Progenitor cell of endocrine pancreas (in vitro differentiated cells): ENCODE measurements around the gene CYP27A1. TPM values are rescaled to one million over a fixed set of nuclear protein-coding genes. Genes with fewer than 3 reads are reported as not detected.
"Not testable (repeated sequence)": the region's sequence is repeated elsewhere in the genome, so short reads cannot be mapped to it uniquely, and the experiment has no call there.

Experiments used
- DNase-seq: peaks from one replicate; pipeline ENCODE4 v3.0.0; 2021; ENCODE audit warnings: low spot score; ENCODE audit not compliant: unreplicated experiment
- H3K27ac Mint-ChIP-seq: 2 replicates; pipeline ENCODE4 v1.8.0; 2021; ENCODE audit warnings: mild to moderate bottlenecking, moderate library complexity, mixed read lengths
- H3K27me3 Mint-ChIP-seq: 2 replicates; pipeline ENCODE4 v1.8.0; 2021; ENCODE audit warnings: mixed read lengths
- H3K36me3 Mint-ChIP-seq: 2 replicates; pipeline ENCODE4 v1.8.0; 2022; ENCODE audit warnings: mixed read lengths; ENCODE audit not compliant: insufficient read depth
- H3K4me1 Mint-ChIP-seq: 2 replicates; pipeline ENCODE4 v1.8.0; 2021; ENCODE audit warnings: low read depth, mixed read lengths
- H3K4me3 Mint-ChIP-seq: 2 replicates; pipeline ENCODE4 v1.8.0; 2021; ENCODE audit warnings: low read depth, mild to moderate bottlenecking, moderate library complexity, mixed read lengths
- H3K9me3 Mint-ChIP-seq: 2 replicates; pipeline ENCODE4 v1.8.0; 2021; ENCODE audit warnings: low read depth, mixed read lengths
- total RNA-seq: library from RNA; stranded (reverse); gene quantifications from 2 replicates; pipeline ENCODE4 v1.2.1, GENCODE V29; 2021
- TF ChIP-seq, protein P1 (sequence below): fragments of 200-600 bp; sonication (generic); IDR thresholded peaks from one replicate; pipeline ENCODE4 v1.5.0; 2021; ENCODE audit warnings: antibody characterized with exemption, mild to moderate bottlenecking; ENCODE audit not compliant: unreplicated experiment

Gene CYP27A1
- total RNA-seq, 1 donor from 2014 or later = 16.4 TPM

GRCh38 chr2:218837495-218837894, 55.5 kb downstream of the CYP27A1 start:
- H3K36me3 Mint-ChIP-seq = no peaks in the 10 kb centered on the region
- H3K4me3 Mint-ChIP-seq = no peak overlapping the region
- H3K27me3 Mint-ChIP-seq = peaks cover 33% of the 10 kb centered on the region
- H3K4me1 Mint-ChIP-seq = no peaks in the 10 kb centered on the region
- H3K9me3 Mint-ChIP-seq = peaks cover 8% of the 10 kb centered on the region
- no peak overlapping the region for H3K27ac Mint-ChIP-seq
- no peak for DNase-seq
- TF ChIP-seq, protein P1, sequence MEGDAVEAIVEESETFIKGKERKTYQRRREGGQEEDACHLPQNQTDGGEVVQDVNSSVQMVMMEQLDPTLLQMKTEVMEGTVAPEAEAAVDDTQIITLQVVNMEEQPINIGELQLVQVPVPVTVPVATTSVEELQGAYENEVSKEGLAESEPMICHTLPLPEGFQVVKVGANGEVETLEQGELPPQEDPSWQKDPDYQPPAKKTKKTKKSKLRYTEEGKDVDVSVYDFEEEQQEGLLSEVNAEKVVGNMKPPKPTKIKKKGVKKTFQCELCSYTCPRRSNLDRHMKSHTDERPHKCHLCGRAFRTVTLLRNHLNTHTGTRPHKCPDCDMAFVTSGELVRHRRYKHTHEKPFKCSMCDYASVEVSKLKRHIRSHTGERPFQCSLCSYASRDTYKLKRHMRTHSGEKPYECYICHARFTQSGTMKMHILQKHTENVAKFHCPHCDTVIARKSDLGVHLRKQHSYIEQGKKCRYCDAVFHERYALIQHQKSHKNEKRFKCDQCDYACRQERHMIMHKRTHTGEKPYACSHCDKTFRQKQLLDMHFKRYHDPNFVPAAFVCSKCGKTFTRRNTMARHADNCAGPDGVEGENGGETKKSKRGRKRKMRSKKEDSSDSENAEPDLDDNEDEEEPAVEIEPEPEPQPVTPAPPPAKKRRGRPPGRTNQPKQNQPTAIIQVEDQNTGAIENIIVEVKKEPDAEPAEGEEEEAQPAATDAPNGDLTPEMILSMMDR = no peak

GRCh38 chr2:218839430-218839829, 57.5 kb downstream of the CYP27A1 start:
- Mint-ChIP-seq H3K27ac (no peak overlapping the region), H3K4me3 (no peak overlapping the region), H3K36me3 (no peaks in the 10 kb centered on the region), H3K9me3 (peaks cover 11% of the 10 kb centered on the region), H3K4me1 (no peaks in the 10 kb centered on the region), H3K27me3 (peaks cover 21% of the 10 kb centered on the region)
- DNase-seq = no peak
- TF ChIP-seq, protein P1 = no peak

GRCh38 chr2:218839888-218840287, 57.9 kb downstream of the CYP27A1 start:
- H3K27me3 Mint-ChIP-seq = peaks cover 18% of the 10 kb centered on the region
- no peak overlapping the region for H3K4me3 Mint-ChIP-seq
- TF ChIP-seq, protein P1 = no peak

DNA sequence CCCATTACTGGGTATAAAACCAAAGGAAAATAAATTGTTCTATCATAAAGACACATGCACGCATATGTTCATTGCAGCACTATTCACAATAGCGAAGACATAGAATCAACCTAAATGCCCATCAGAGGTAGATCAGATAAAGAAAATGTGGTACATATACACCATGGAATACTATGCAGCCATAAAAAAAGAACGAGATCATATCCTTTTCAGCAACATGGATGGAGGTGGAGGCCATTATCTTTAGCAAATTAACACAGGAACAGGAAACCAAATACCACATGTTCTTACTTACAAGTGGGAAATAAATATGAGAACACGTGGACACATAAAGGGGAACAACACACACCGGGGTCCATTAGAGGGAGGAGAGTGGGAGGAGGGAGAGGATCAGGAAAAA, 62.4 kb downstream of the CYP27A1 start:
- not testable (repeated sequence) for H3K9me3 Mint-ChIP-seq, DNase-seq, H3K4me1 Mint-ChIP-seq, H3K36me3 Mint-ChIP-seq, H3K27me3 Mint-ChIP-seq, H3K27ac Mint-ChIP-seq, H3K4me3 Mint-ChIP-seq

More at GRCh38 chr2:218839888-218840287, 57.9 kb downstream of the CYP27A1 start:
- H3K36me3 Mint-ChIP-seq = no peaks in the 10 kb centered on the region
- no peak for DNase-seq
- H3K4me1 Mint-ChIP-seq = no peaks in the 10 kb centered on the region
- H3K27ac Mint-ChIP-seq = no peak overlapping the region
- peaks cover 11% of the 10 kb centered on the region for H3K9me3 Mint-ChIP-seq

DNA sequence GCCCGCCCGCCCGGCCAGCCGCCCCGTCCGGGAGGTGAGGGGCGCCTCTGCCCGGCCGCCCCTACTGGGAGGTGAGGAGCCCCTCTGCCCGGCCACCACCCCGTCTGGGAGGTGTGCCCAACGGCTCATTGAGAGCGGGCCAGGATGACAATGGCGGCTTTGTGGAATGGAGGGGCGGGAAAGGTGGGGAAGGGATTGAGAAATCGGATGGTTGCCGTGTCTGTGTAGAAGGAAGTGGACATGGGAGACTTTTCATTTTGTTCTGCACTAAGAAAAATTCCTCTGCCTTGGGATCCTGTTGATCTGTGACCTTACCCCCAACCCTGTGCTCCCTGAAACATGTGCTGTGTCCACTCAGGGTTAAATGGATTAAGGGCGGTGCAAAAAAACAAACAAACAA, 65.0 kb downstream of the CYP27A1 start:
- H3K4me1 Mint-ChIP-seq, H3K4me3 Mint-ChIP-seq, DNase-seq, H3K9me3 Mint-ChIP-seq, H3K36me3 Mint-ChIP-seq, H3K27me3 Mint-ChIP-seq: not testable (repeated sequence)
- peak overlapping the region; percentile 78 for H3K27ac Mint-ChIP-seq

DNA sequence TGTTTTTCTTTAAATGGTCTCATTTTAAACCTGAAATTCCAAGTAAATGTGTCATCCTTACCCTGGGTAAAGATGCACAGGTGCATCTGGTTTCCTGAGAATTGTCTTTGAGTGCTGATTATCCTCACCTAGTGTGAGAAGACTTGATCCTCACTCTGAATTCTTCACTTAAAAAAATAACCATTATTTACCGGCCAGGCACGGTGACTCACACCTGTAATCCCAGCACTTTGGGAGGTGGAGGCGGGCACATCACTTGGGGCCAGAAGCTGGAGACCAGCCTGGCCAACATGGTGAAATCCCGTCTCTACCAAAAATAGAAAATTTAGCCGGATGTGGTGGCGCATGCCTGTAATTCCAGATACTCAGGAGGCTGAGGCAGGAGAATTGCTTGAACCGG, 67.8 kb downstream of the CYP27A1 start:
- H3K36me3 Mint-ChIP-seq = peaks cover 5% of the 10 kb centered on the region
- peaks cover 31% of the 10 kb centered on the region for H3K27me3 Mint-ChIP-seq
- no peak overlapping the region for H3K4me3 Mint-ChIP-seq
- TF ChIP-seq, protein P1 = no peak
- no peak overlapping the region for H3K27ac Mint-ChIP-seq
- no peak for DNase-seq
- H3K9me3 Mint-ChIP-seq = peaks cover 4% of the 10 kb centered on the region
- H3K4me1 Mint-ChIP-seq = no peaks in the 10 kb centered on the region
